A549 treated with dexamethasone at 1 μM for 4 hours (cell line): ENCODE measurements around the gene OR13A1. TPM values are rescaled to one million over a fixed set of nuclear protein-coding genes. Genes with fewer than 3 reads are reported as not detected.

ENCODE experiments used
- total RNA-seq: library from RNA; stranded (reverse); fragments of 200-300 nt; extraction: Qiagen RNA extraction; gene quantifications from 5 replicates; pipeline ENCODE4 v1.2.3, GENCODE V29; 2022

OR13A1 gene
- 0.04 to 0.05 TPM in 2 of 5 replicates, not detected in the others for total RNA-seq

GRCh38 chr10:45315508-45315907 is at the start of gene OR13A1:
OR13A1 (minus strand) TSS chr10:45315608; CDS start chr10:45304422, 11,186 bp downstream.

Other genes starting within 250 kb of the OR13A1 start
- gene ALOX5, start 58.6 kb upstream of the OR13A1 start, total RNA-seq: 0.32 to 0.46 TPM (median 0.40 TPM) in 5 replicates